B cell (primary cell): ENCODE measurements around the gene CDC34. TPM values are rescaled to one million over a fixed set of nuclear protein-coding genes. Genes with fewer than 3 reads are reported as not detected.

Experiments used
- ATAC-seq: fragments of 200-7000 bp; cut with Tn5 transposase; one replicate; pipeline ENCODE4 v1.10.0; 2021; ENCODE audit warnings: low read depth, mild to moderate bottlenecking, moderate number of reproducible peaks, moderate library complexity
- CTCF ChIA-PET: fragments of 350-600 bp; sonication (Branson Sonifier 250); formaldehyde crosslinking; loops from one replicate; lab custom pipeline; 2021; ENCODE audit warnings: antibody characterized with exemption, inconsistent platforms; lab: Charles Lee
- POLR2A ChIA-PET: fragments of 350-600 bp; sonication (Branson Sonifier 250); formaldehyde crosslinking; loops from one replicate; lab custom pipeline; 2021; ENCODE audit warnings: antibody characterized with exemption; lab: Charles Lee
- DNase-seq: peaks from one replicate; pipeline ENCODE4 v3.0.0; 2013
- H2AFZ ChIP-seq: 2 replicates; pipeline ENCODE4 v1.6.1; 2012; ENCODE audit warnings: mild to moderate bottlenecking, low read depth, low read length; ENCODE audit not compliant: insufficient read depth, poor library complexity, severe bottlenecking
- H3K27ac ChIP-seq, 2 donors: 1 replicate in 1 of 2; 2 replicates in 1 of 2; pipeline ENCODE4 v1.5.1; 2012 to 2013; ENCODE audit warnings: low read length in 2 of 2, mild to moderate bottlenecking in 2 of 2, moderate library complexity in 1 of 2
- H3K27me3 ChIP-seq, 4 experiments: fragments of 200-600 bp in 1 of 4; sonication (generic) in 1 of 4; replicated peaks in 1 of 4; 1 replicate in 2 of 4; 2 replicates in 2 of 4; pipeline versions ENCODE4 v1.6.1 to v1.7.0; 2013 to 2016; ENCODE audit warnings: low read length in 3 of 4, mild to moderate bottlenecking in 2 of 4, mixed read lengths in 1 of 4, moderate library complexity in 1 of 4; ENCODE audit not compliant: insufficient read depth in 4 of 4, control insufficient read depth in 3 of 4; ENCODE audit errors: control extremely low read depth in 1 of 4
- H3K36me3 ChIP-seq, 2 experiments: replicated peaks in 1 of 2; 1 replicate in 1 of 2; 2 replicates in 1 of 2; pipeline versions ENCODE4 v1.6.1 to v1.7.1; 2013; ENCODE audit warnings: low read length in 1 of 2; ENCODE audit not compliant: insufficient read depth in 2 of 2, control insufficient read depth in 1 of 2; ENCODE audit errors: control extremely low read depth in 1 of 2, extremely low read depth in 1 of 2
- H3K4me1 ChIP-seq, 2 donors: fragments of 200-600 bp in 1 of 2; sonication (generic) in 1 of 2; 1 replicate in 1 of 2; 2 replicates in 1 of 2; pipeline versions ENCODE4 v1.5.1 to v1.6.1; 2013 to 2017; ENCODE audit warnings: low read length in 2 of 2; ENCODE audit not compliant: control insufficient read depth in 2 of 2, insufficient read depth in 2 of 2
- H3K4me2 ChIP-seq: replicated peaks from 2 replicates; pipeline ENCODE3; 2012; ENCODE audit warnings: mild to moderate bottlenecking, low read depth, low read length; ENCODE audit not compliant: poor library complexity, severe bottlenecking
- H3K4me3 ChIP-seq, 5 experiments: fragments of 200-600 bp in 1 of 5; sonication (generic) in 1 of 5; 1 replicate in 3 of 5; 2 replicates in 2 of 5; pipeline versions ENCODE4 v1.5.1 to v1.7.0; 2011 to 2016; ENCODE audit warnings: low read length in 4 of 5, mild to moderate bottlenecking in 4 of 5, low read depth in 2 of 5, control low read depth in 1 of 5, moderate library complexity in 1 of 5; ENCODE audit not compliant: insufficient read depth in 1 of 5; ENCODE audit errors: control extremely low read depth in 1 of 5, extremely low read depth in 1 of 5
- H3K79me2 ChIP-seq: fragments of 200-600 bp; sonication (generic); one replicate; pipeline ENCODE4 v1.6.0; 2016; ENCODE audit warnings: low read length; ENCODE audit not compliant: control insufficient read depth, insufficient read depth
- H3K9ac ChIP-seq: fragments of 200-600 bp; sonication (generic); 2 replicates; pipeline ENCODE4 v1.6.1; 2017; ENCODE audit warnings: mild to moderate bottlenecking, low read length, moderate library complexity
- H3K9me3 ChIP-seq, 3 donors: one replicate each; pipeline versions ENCODE4 v1.6.1 to v1.7.1; 2013; ENCODE audit warnings: low read length in 2 of 3; ENCODE audit not compliant: control insufficient read depth in 2 of 3, insufficient read depth in 1 of 3; ENCODE audit errors: control extremely low read depth in 1 of 3
- H4K20me1 ChIP-seq: 2 replicates; pipeline ENCODE4 v1.6.0; 2012; ENCODE audit warnings: mild to moderate bottlenecking, low read length; ENCODE audit not compliant: insufficient read depth, control insufficient read depth, poor library complexity, severe bottlenecking
- H3K27ac Mint-ChIP-seq: one replicate; pipeline ENCODE4 v1.8.0; 2021; ENCODE audit warnings: mixed read lengths
- H3K27me3 Mint-ChIP-seq: one replicate; pipeline ENCODE4 v1.8.0; 2021; ENCODE audit warnings: mixed read lengths
- H3K4me1 Mint-ChIP-seq: one replicate; pipeline ENCODE4 v1.8.0; 2021; ENCODE audit warnings: mixed read lengths
- H3K4me3 Mint-ChIP-seq: one replicate; pipeline ENCODE4 v1.8.0; 2021; ENCODE audit warnings: mixed read lengths
- H3K9me3 Mint-ChIP-seq: one replicate; pipeline ENCODE4 v1.8.0; 2022; ENCODE audit warnings: mixed read lengths; ENCODE audit not compliant: insufficient read depth
- EZH2 ChIP-seq: IDR thresholded peaks from 2 replicates; pipeline ENCODE4 v1.6.1; 2012; ENCODE audit warnings: borderline replicate concordance, low read depth, mild to moderate bottlenecking, moderate library complexity, low read length; ENCODE audit not compliant: insufficient read depth, poor library complexity, severe bottlenecking
- WGBS: methylation state at CpG from one replicate; pipeline ENCODE4 v1.1.5; 2013; ENCODE audit warnings: missing lambda C conversion rate; ENCODE audit not compliant: insufficient coverage; 5-methylcytosine and 5-hydroxymethylcytosine counted together
- intact Hi-C: fragments of 100-400 bp; cut with micrococcal nuclease; formaldehyde crosslinking; loops from one replicate; pipeline ENCODE4 v1.10.0; 2022
- polyA plus RNA-seq: library from polyadenylated mRNA; depleted of rRNA; stranded (reverse); fragments of >200 nt; gene quantifications from 2 replicates; pipeline ENCODE4 v1.2.3, GENCODE V29; 2012
- total RNA-seq, 2 donors: library from RNA; stranded (reverse); fragments of 120-200 nt in 1 of 2; gene quantifications; 1 replicate in 1 of 2; 2 replicates in 1 of 2; pipeline versions ENCODE4 v1.2.3 to v1.2.4, GENCODE V29; 2013 to 2022
- TF ChIP-seq, protein P1 (sequence below): fragments of 200-600 bp; IDR thresholded peaks from one replicate; pipeline ENCODE4 v1.8.0; 2022; ENCODE audit warnings: antibody characterized with exemption, mild to moderate bottlenecking

CDC34 gene
- total and polyA plus RNA-seq, 2 donors (not counting 1 experiment from before 2014, with no cell fraction given) = 26.9 to 28.4 TPM

- peaks cover 0 to 8% (median 0%) of the 10 kb centered on the region in 4 experiments for H3K27me3 ChIP-seq
- ATAC-seq (no peak), DNase-seq (no peak)
- H3K27ac ChIP-seq = no peak overlapping the region
- no peak overlapping the region for H3K4me3 Mint-ChIP-seq
- H3K4me1 ChIP-seq = no peaks in the 10 kb centered on the region
- no peaks in the 10 kb centered on the region for H3K4me1 Mint-ChIP-seq
- no peak overlapping the region for H3K27ac Mint-ChIP-seq
- no peak overlapping the region for H3K4me3 ChIP-seq
- H4K20me1 ChIP-seq = no peaks in the 10 kb centered on the region
- no peaks in the 10 kb centered on the region for H3K9me3 Mint-ChIP-seq
- H3K36me3 ChIP-seq = no peaks in the 10 kb centered on the region
- H2AFZ ChIP-seq = no peak overlapping the region
- no peak overlapping the region for H3K9ac ChIP-seq
- H3K79me2 ChIP-seq = no peaks in the 10 kb centered on the region
- CTCF ChIA-PET = no interaction called here
- intact Hi-C loops = no loop called here
- POLR2A ChIA-PET = no interaction called here
- no peaks in the 10 kb centered on the region for H3K27me3 Mint-ChIP-seq
- TF ChIP-seq EZH2 = no peak
- TF ChIP-seq, protein P1, sequence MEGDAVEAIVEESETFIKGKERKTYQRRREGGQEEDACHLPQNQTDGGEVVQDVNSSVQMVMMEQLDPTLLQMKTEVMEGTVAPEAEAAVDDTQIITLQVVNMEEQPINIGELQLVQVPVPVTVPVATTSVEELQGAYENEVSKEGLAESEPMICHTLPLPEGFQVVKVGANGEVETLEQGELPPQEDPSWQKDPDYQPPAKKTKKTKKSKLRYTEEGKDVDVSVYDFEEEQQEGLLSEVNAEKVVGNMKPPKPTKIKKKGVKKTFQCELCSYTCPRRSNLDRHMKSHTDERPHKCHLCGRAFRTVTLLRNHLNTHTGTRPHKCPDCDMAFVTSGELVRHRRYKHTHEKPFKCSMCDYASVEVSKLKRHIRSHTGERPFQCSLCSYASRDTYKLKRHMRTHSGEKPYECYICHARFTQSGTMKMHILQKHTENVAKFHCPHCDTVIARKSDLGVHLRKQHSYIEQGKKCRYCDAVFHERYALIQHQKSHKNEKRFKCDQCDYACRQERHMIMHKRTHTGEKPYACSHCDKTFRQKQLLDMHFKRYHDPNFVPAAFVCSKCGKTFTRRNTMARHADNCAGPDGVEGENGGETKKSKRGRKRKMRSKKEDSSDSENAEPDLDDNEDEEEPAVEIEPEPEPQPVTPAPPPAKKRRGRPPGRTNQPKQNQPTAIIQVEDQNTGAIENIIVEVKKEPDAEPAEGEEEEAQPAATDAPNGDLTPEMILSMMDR = no peak
- H3K4me2 ChIP-seq = no peak overlapping the region
- 87% methylated on average over 45 of the region's 52 CpGs for WGBS
- peaks cover 0 to 8% (median 0%) of the 10 kb centered on the region in 3 donors for H3K9me3 ChIP-seq
Observed at GRCh38 chr19:548886-549830, 17.6 kb downstream of the CDC34 start.

GRCh38 chr19:554817-555216 is 23.3 kb downstream of the CDC34 start:
- no peak for ATAC-seq
- ChIA-PET CTCF (interaction anchor here (0.5 to 1.4 kb wide), 2 partner anchors 20 to 179 kb away, joined by 3 to 4 read pairs; no protein-coding TSS in a partner anchor), POLR2A (no interaction called here)
- no peaks in the 10 kb centered on the region for H3K4me1 ChIP-seq
- peak; percentile 4 for DNase-seq
- Mint-ChIP-seq H3K4me3 (no peak overlapping the region), H3K4me1 (no peaks in the 10 kb centered on the region), H3K27me3 (no peaks in the 10 kb centered on the region), H3K27ac (no peak overlapping the region), H3K9me3 (no peaks in the 10 kb centered on the region)
- no peaks in the 10 kb centered on the region for H4K20me1 ChIP-seq
- no peaks in the 10 kb centered on the region for H3K36me3 ChIP-seq
- no peak overlapping the region for H3K9ac ChIP-seq
- H3K4me2 ChIP-seq = no peak overlapping the region
- H2AFZ ChIP-seq = no peak overlapping the region
- no peaks in the 10 kb centered on the region for H3K9me3 ChIP-seq
- no peaks in the 10 kb centered on the region for H3K79me2 ChIP-seq
- 86% methylated on average over 20 of the region's 20 CpGs for WGBS
- no peaks in the 10 kb centered on the region for H3K27me3 ChIP-seq
- no peak overlapping the region for H3K4me3 ChIP-seq
- intact Hi-C loops = no loop called here
- TF ChIP-seq EZH2 = no peak
- TF ChIP-seq, protein P1 = no peak
- no peak overlapping the region for H3K27ac ChIP-seq
